ENCODE data around the gene CYP4F8.

DNA sequence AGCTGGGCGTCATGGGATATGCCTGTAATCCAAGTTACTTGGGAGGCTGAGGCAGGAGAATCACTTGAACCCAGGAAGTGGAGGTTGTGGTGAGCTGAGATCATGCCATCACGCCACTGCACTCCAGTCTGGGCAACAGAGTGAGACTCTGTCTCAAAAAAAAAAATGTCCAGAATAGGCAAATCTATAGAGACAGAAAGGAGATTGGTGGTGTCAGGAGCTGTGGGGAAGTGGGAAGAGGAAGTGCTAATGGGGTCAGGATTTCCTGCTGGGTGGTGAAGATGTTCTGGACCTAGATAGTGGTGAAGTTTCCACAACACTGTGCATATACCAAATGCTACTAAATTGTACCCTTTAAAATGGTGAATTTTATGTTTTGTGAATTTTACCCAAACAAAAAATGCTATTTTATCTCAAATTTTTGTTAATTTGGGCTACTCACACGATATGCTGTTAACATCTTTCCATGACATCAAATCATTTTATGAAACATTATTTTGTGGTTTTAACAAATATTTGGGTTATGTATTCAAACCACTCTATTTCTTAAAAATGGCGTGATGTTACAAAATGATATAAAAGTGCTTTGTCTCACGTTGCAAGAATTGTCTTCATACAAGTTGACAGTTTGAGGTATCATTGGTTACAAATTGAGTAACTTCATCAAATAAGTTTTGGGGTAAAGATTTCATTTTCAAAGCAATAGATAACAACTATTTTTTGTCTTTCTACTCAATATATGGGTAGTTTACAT, 18.2 kb downstream of the CYP4F8 start:
- no peak for TF ChIP-seq EZH2phosphoT487 (IDR thresholded peaks at IDR 0.05)
- TF ChIP-seq, protein P1, sequence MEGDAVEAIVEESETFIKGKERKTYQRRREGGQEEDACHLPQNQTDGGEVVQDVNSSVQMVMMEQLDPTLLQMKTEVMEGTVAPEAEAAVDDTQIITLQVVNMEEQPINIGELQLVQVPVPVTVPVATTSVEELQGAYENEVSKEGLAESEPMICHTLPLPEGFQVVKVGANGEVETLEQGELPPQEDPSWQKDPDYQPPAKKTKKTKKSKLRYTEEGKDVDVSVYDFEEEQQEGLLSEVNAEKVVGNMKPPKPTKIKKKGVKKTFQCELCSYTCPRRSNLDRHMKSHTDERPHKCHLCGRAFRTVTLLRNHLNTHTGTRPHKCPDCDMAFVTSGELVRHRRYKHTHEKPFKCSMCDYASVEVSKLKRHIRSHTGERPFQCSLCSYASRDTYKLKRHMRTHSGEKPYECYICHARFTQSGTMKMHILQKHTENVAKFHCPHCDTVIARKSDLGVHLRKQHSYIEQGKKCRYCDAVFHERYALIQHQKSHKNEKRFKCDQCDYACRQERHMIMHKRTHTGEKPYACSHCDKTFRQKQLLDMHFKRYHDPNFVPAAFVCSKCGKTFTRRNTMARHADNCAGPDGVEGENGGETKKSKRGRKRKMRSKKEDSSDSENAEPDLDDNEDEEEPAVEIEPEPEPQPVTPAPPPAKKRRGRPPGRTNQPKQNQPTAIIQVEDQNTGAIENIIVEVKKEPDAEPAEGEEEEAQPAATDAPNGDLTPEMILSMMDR (IDR thresholded peaks at IDR 0.05) = no peak

Data from neural progenitor cell (in vitro differentiated cells).